HG03103 (cell line): ENCODE measurements around the gene MYO1D.

Source experiments
- ATAC-seq: cut with Tn5 transposase; IDR thresholded peaks from one replicate; pipeline ENCODE4 v1.9.1; 2021; ENCODE audit warnings: low read depth; ENCODE audit not compliant: unreplicated experiment

The MYO1D gene

DNA sequence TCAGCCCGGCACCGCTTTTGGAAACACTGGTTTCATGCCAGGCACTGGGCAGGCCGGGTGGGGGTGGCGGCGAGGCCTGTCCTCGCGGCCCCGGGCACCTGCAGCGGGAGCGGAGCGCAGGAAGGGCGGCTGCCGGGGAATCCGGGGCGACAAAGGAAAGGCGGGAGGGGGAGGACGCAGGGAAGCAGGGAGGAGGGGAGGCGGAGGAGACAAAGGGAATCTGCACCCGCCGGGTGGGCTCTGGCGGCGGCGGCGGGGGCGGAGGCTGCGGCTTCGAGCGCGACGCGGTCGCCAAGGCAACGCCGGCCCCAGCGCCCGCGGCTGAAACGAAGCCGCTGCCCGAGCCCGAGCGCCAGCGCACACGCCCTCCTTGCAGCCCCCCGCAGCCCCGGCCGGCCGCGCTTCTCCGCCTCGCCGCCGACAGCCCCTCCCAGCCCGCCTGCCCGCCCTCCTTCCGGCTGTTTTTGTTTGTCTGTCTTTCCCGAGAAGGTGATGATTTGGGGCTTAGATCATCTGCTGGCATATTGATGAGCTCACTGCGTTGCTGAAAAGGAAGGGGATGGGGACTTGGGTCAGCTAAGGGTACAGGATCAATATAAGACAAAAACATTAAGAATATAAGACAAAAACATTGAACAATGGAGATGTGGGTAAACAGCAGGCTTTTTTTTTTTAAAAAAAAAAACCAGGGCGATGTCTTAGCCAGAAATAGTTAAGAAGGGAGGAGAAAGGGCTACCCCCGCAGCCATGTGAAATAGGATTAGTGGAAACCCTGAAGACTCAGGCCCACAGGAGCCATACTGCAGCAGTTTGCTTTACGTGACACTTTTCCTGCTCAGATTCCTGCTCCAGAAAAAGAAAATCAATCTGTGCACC is 357.5 kb downstream of the MYO1D start:
- ATAC-seq: no peak

DNA sequence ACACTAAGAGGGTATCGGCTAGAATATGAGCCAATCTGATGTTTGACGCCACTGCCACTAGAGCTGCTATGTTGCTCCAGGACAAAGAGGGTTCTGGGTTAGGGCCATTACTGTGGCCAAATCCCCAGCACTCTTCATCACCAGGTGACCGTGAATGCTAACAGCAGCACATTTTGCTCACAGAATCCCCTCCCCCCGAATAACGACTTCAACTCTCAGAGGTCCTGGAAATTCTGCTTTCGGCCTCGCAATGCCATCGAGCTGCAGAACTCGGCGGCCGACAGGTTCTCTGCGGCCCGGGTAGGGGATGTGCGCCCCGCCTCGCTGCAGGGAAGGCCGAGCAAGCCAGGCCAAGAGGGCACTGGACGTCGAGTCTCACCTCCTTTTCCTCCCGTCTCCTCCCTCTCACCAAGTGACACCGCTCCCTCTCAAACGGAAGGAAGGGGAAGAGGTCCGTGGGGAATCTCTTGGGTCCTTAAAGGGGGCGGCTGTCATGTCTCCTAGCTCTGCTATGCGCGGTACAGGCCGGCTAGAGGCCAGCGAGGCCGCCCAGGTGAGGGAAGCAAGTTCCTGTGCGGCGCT is 358.2 kb downstream of the MYO1D start:
- no peak for ATAC-seq

DNA sequence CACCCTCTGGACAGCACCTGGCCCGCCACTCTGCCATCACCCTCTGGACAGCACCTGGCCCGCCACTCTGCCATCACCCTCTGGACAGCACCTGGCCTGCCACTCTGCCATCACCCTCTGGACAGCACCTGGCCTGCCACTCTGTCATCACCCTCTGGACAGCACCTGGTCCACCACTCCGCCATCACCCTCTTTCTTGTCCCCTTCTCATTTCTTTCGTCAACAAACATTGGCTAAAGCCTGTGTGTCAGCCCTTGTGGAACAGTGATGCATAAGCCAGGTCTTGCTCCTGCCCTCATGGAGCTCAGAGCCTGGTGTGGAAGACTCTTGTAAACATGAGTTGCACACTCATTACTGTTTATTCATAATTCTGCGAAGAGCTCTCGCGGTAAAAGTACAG is 358.9 kb downstream of the MYO1D start:
- ATAC-seq: no peak

DNA sequence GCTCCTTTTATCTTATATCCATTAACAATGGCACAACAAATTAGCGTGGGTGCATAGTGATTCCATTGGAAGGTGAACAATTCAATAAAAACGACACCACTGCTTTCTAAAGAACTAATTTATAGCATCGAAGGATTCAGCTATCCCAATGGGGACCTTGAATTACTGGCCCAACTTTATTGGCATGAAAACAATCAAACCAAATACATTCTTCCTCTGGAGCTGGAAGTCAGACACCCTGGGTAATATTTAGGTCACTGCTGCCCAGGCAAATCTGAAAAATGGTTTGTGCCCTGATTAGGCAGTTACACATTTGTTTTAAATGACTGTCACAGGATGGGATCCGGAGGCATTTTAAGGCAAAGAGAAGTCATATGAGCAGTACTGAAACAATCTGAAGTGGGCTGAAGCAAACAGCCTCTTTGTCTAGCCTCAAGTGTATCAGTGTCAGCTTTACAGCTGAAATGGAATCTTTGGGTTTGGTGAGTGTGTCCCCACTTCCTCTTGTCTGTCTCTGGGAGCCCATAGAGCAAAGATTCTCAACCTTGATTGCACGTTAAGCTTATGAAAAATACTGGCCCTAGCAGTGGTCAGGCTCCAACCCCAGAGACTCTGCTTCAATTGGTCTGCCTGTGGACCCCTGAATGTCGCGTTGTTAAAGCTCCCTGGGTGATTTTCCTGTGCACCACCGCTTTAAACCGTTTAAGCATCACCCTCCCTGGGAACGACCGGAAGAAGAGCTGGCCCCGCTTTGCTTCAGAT is 359.8 kb downstream of the MYO1D start:
- no peak for ATAC-seq

DNA sequence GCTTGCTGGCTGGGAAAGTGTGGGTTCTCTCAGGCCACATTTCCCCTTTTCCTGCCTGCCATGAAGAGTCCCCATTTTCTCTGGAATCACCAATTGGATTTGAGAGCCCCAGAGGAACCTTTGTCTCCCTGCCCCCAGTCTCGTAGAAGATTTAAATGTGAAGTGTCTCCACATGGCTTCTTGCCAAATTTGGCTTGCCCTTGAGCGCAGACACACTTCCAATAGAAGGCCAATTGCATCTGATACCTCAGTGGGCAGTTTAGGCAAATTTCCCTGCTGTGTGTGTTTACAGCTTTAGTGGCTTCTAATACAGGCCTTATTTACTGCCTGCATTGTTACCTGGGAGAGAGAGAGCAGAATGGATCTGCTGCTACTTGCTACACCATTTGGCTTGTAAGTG is 360.5 kb downstream of the MYO1D start:
- ATAC-seq: no peak

DNA sequence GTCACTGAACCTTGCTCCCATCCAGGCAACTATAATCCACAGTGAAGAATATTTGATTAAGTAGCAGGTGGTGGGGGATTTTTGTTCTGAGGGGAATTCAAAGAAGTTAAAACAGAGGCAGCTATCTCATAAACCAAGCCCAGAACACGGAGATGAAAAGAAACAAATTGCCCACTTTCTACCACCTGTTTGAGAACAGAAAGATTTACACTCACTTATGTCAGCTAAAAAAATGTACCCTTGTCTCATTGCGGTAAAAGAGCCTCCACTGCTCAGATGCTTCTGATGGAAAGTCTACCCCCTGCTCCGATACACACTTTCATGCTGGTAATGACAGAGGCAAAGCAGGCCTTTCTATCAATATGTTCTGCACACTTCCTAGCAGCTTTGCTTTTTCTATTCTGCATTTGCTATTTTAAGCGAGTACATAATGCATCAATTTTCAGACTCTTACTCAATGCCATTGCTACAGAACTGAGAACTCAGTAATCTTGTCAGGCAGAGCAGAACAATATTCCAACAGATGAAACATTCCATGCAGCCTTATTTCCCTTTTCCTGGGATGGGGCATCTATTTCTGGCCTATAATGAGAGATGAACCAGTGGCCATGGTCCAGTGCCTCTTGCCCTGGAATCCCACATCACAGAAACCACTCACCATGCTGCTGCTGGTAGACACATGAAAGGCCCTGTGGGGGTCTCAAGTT is 361.1 kb downstream of the MYO1D start:
- ATAC-seq: no peak

DNA sequence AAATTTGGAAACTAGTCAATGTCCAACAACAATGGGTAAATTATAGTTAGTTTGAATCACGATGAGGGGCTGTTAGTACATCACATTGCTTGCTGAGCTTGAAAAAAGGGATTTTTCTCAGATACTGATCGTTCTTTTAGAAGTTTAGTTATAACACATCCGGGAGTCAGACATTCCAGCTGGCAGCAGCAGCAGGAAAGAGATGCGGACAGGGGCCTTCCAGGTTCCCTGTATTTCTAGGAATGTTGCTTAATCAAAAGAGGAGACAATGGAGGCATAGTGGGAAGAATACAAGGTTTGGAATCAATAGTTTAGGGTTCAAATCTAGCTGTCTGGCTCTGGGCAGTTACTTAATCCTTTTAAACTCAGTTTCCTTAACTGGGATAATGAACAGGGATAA is 362.3 kb downstream of the MYO1D start:
- no peak for ATAC-seq

DNA sequence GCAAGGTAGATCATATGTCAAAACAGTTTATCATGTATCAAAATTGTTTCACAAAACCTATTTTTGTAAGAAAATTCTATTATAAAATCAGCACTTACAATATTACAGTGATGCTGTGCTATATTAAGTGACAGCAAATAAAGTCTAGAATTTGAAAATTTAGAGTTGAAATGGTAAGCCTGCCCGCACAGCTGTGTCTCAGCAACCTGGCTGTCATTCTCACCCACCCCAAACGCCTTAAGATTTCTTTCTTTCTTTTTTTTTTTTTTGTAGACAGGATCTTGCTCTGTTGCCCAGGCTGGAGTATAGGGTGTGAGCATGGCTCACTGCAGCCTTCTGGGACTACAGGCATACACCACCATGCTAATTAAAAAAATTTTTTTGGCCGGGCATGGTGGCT is 363.3 kb downstream of the MYO1D start:
- no peak for ATAC-seq

DNA sequence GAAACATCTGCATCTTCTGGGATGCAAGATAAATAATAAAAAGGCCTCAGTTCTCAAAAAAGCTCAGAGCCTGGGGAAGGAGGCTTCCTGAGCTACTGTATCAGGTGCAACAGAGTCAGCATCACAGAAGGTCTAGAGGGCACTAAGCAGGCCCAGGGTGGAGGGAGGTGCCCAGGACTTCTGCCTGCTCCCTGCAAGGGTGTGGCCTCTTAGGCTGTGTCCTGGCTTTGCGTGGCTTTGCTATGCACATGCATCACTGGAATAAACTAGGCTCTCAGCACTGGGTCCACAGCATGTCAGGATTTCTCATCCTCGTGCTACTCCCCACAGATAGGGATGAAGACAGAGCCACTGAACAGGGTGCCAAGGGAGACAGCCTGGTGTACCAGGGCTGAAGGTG is 364.6 kb downstream of the MYO1D start:
- ATAC-seq: no peak

DNA sequence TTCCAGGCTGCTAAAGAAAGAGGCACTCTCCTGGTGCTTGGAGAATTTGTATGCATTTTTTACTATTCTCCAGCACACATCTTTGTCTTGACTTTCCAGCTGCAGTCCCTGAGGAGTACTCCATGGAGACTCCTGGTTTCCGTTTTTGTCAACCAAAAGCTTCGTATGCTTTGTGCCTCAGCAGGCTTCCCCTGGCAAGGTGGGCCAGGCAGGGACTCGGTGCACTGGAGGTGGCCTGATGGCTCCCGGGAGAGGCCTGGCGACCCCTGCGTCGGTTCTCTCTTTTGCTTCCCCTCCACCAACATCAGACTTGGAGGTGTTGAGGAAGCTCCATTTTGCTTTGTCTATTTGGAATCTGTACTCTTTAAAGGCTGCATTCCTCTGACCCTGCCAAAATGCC is 366.5 kb downstream of the MYO1D start:
- ATAC-seq: no peak

DNA sequence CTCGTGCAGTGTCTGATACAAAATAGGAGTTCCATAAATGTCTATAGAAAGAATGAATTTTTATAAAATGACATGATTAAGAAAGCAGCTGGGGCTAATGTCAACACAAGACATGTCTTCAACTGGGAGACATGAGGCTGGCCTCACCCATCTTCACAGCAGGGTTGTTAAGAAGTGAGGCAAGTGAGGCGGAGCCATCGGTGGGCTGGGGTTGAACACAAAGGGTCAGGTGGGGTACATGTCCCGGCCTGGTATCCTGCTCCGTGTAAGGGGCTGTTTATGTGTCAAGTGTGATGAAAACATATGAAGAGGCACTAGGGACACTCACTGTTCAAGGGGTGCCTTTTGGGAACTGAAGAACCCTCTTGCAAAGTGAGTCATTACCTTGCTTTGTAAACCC is 368.0 kb downstream of the MYO1D start:
- ATAC-seq: no peak

DNA sequence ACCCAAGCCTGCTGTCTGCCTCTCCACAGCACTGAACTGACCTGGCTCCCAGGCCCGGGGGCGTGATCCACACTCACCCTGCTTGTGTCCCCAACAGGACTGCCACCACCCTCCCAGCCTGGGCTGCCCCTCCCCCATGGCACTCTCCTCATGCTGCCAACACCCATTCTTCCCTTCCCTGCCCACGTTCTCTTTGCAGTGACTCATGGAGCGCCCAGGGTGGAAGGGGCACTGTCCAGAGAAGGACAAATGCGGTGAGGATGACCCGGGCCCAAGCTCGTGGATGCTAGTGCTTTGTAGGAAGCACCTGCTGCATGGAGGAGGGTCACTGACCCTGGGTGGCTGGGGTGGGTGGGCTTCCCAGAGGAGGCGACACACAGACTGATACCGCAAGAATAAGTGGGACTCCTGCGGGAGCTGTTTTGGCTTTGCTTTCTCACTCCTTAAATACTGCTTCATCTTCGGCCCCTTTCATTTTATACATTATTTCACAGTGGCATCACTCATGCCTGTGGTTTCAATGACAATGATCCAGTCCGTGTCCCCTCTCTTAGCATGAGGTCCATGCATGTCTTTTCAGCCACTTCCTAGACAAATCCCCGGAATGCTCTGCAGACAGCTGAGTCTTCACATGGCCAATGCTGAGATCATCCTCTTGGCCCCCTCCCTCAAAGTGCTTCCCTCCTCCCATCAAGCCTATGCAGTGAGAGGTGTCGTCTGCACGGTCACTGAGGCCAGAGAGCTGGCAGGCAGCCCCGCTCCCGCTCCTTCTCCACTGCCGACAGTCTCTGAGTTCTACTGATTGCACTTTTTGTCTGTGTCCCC is 372.5 kb downstream of the MYO1D start:
- no peak for ATAC-seq

DNA sequence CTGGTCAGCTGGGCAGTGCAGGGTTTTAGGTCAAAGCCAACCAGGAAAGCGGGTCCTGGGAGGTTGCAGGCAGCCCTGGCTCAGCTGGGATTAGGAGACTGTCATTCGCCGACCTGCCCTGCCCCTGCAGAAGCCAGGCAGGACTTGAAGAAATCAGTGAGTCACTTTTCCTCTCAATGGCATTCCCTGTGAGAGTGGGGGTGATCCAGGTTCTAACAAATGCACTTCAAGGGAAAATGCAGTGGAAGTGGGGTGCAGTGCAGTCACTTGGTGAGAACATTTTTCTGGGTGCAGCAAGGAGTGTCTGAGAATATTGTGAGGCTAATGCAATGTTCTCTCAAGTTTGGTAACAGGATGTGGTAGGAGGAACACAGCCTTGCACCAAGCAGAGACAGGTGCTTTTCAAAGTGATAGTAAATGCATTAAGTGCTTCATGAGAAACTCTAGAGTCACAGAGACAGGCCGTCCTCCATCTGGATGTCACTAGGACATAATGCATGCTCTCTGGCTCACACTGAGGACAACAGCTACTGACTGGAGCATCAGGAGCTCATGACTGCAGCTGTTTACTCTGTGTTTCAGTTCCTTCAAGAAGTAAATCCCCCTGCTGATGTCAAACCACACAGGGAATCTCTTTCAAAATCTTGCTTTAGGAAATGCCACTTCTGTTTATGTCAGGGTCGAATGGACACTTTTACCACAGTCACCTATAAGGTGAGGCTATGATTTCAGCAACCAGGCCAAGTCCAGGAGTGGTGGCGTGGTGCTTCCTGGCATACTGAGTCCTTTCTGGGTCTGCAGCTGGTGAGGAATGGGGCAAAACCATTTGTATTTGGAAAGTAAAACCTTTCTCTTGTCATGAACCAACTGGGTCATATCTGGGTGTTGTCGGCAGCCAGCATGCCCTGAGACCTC is 373.4 kb downstream of the MYO1D start:
- peak; percentile 88 for ATAC-seq

DNA sequence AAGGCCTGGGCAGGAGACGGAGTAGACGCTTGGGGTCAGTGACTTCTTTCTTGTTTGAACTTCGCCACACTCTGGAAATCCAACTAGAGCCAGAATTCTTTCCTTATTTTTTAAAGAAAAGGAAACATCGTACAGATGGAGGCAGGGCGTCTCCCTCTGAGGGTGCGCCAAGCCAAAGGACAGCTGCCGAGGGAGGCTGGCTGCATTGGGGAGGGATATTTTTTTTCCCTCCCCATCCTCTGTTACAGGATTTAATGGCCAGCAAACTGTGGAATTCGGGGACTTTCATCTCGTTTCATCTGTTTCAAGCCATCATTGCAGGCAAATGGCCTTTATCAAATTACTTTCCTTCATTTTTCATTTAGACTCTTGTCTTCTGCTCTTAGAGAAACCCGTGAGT is 374.2 kb downstream of the MYO1D start:
- no peak for ATAC-seq

DNA sequence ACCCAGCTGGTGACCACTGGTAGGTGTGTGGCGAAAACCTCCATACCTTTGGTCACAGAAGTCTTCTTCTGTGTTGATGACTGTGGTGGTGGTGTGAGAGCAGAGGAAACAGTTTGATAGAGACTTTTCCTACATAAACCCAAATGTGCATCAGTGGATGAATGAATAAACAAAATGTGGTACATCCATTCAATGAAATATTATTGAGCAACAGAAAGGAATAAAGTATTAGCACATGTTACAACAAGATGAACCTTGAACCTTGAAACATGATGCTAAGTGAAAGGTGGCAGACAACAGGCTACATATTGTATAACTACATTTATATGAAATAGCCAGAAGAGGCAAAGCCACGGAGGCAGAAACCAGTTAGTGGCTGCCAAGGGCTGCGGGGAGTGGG is 374.9 kb downstream of the MYO1D start:
- no peak for ATAC-seq

DNA sequence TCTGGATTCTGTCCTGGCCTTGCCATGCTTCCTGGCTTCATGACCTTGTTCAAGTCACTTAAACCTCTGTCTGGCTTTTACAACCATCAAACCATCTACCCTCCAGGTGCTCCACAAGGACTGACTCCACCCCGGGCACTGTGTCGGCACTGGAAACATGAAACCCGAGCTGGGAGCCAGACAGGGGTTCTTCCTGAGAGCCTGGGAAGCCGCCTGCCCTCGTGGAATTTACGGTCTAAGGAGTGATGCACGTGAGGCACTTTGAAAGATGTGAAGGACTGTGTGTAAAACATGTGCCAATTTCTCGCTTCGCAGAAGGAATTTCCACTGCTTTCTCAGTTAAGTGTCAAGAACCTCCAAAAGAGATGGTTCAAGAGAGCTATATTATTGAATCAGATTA is 378.5 kb downstream of the MYO1D start:
- no peak for ATAC-seq

DNA sequence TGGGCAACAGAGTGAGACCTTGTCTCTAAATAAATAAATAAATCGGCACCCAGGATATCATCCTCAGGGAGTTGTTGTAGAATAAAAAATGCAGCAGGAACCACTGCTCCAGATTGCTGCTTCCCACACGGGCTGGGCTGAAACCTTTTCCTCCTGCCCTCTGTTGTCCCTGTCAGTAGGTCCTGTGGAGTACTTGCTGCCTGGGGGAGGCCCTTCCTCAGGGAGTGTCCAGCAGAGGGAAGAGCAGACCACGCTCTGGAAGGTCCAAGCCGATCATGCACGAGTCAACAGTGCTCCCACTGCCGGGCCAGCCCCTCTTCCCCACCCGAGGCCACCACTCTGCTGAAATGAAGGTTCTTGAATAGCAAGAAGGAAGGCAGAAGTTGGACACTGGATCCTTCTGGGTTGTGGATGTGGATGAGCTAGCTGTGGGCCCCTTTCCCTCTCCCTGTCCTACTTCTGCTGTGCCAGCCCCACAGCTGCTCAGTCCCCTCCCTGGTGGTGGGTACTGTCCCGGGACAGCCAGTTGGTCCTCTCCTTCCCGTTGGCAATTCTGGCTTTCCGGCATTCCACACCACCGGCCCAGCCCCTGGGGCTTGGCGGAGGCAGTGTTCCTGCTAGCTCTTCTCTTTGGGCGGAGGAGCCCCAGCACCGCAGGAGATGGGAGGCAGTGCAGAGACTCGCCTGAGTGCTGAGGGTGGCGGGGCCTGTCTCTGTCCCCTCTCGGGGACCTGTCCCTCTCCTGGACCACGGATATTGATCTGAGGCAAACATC is 379.3 kb downstream of the MYO1D start:
- ATAC-seq: no peak

DNA sequence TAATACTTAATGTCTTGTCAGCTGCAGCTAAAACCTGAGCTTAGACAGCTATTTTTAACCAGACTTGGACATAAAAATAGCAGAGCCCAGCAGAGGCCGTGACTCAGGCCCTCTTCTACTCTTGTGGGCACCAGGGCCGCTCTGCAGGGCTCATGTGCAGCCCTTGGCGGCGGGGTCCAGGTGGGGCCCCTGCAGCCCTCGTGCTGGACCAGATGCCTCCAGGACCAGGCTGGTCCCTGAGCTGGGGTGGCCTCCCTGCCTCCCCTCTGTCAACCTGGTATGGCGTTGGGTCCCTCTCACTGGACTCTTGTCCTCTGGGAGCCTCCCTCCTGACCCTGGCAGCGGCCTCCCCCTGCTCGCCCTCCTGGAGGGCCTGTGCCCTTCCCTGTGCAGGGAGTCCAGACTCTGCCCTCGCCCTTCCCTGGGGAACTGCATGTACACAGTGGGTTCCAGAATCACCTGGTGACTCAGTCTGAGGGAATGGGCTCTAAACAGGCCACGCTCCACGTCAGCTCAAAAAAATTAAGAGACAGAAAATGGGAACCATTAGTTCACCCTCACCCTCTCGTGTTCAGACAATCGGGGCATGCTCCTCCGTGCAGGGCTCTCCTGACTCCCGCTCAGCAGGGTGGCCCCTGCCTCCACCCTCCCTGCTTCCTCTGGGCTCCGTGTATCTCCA is 380.4 kb downstream of the MYO1D start:
- no peak for ATAC-seq
